ENCODE measurements around the gene GFY. TPM values are rescaled to one million over a fixed set of nuclear protein-coding genes. Genes with fewer than 3 reads are reported as not detected.
A peak's percentile ranks its signal among the peaks of the same experiment; 100 is the strongest.
"Not testable (repeated sequence)": the region's sequence is repeated elsewhere in the genome, so short reads cannot be mapped to it uniquely, and the experiment has no call there.

The GFY gene
- total RNA-seq, 6 donors from 2014 or later: not detected

- no peak for ATAC-seq (ENCODE audit: low FRiP score in 2 of 2)
- no peak for DNase-seq
- H3K27me3 ChIP-seq: no peaks in the 10 kb centered on the region
- H3K4me1 ChIP-seq: peaks cover 10 to 36% (median 27%) of the 10 kb centered on the region in 4 donors
- H3K4me3 ChIP-seq: no peak overlapping the region
- no peaks in the 10 kb centered on the region for H3K9me3 ChIP-seq
- peak overlapping the region in 3 of 4 donors; percentile 49 to 60 (median 53) for H3K27ac ChIP-seq
- 74 to 78% methylated on average over 5 of the region's 5 CpGs for WGBS, 2 donors
- peaks cover 0 to 16% (median 10%) of the 10 kb centered on the region in 4 donors for H3K36me3 ChIP-seq
- TF ChIP-seq CTCF (IDR thresholded peaks at IDR 0.05) (no peak), POLR2A (IDR thresholded peaks at IDR 0.05) (no peak), EP300 (IDR thresholded peaks at IDR 0.05) (no peak), POLR2AphosphoS5 (IDR thresholded peaks at IDR 0.05) (no peak)
Measured at GRCh38 chr19:49455773-49456172, 30.6 kb downstream of the GFY start.

- Histone ChIP-seq H3K27ac (peak overlapping the region; percentile 35 to 76 (median 64)), H3K9me3 (no peaks in the 10 kb centered on the region), H3K4me3 (no peak overlapping the region), H3K36me3 (peaks cover 0 to 19% (median 10%) of the 10 kb centered on the region in 4 donors), H3K4me1 (peaks cover 10 to 31% (median 26%) of the 10 kb centered on the region in 4 donors), H3K27me3 (no peaks in the 10 kb centered on the region)
- ATAC-seq (ENCODE audit: low FRiP score in 2 of 2) (no peak), DNase-seq (no peak)
- WGBS, 2 donors: 82 to 90% methylated on average over 5 of the region's 5 CpGs
- TF ChIP-seq POLR2AphosphoS5 (IDR thresholded peaks at IDR 0.05) (no peak), POLR2A (IDR thresholded peaks at IDR 0.05) (no peak), EP300 (IDR thresholded peaks at IDR 0.05) (no peak)
Measured at GRCh38 chr19:49456326-49456725, 31.1 kb downstream of the GFY start.

- no peak for DNase-seq
- no peaks in the 10 kb centered on the region for H3K9me3 ChIP-seq
- peaks cover 10 to 21% (median 19%) of the 10 kb centered on the region in 4 donors for H3K4me1 ChIP-seq
- TF ChIP-seq POLR2A (IDR thresholded peaks at IDR 0.05) (no peak), EP300 (IDR thresholded peaks at IDR 0.05) (no peak), CTCF (IDR thresholded peaks at IDR 0.05) (no peak), POLR2AphosphoS5 (IDR thresholded peaks at IDR 0.05) (no peak)
- peaks cover 0 to 29% (median 17%) of the 10 kb centered on the region in 4 donors for H3K36me3 ChIP-seq
- no peak for ATAC-seq (ENCODE audit: low FRiP score in 2 of 2)
- no peaks in the 10 kb centered on the region for H3K27me3 ChIP-seq
- peak overlapping the region; percentile 53 to 76 (median 62) for H3K27ac ChIP-seq
- H3K4me3 ChIP-seq: no peak overlapping the region
- WGBS, 2 donors: 83 to 91% methylated on average over 4 to 5 of the region's 5 CpGs
Measured at GRCh38 chr19:49458567-49458903, 33.3 kb downstream of the GFY start.

- Histone ChIP-seq H3K27ac (no peak overlapping the region), H3K27me3 (no peaks in the 10 kb centered on the region), H3K9me3 (no peaks in the 10 kb centered on the region), H3K4me1 (peaks cover 2 to 14% (median 12%) of the 10 kb centered on the region in 4 donors), H3K4me3 (no peak overlapping the region), H3K36me3 (peaks cover 0 to 38% (median 23%) of the 10 kb centered on the region in 4 donors)
- whole genome bisulfite sequencing, 2 donors: 94 to 96% methylated on average over 10 to 11 of the region's 12 CpGs
- DNase-seq: no peak
- ATAC-seq (ENCODE audit: low FRiP score in 2 of 2): no peak
- TF ChIP-seq POLR2AphosphoS5 (IDR thresholded peaks at IDR 0.05) (no peak), CTCF (IDR thresholded peaks at IDR 0.05) (no peak), POLR2A (IDR thresholded peaks at IDR 0.05) (no peak), EP300 (IDR thresholded peaks at IDR 0.05) (no peak)
Measured at GRCh38 chr19:49459388-49459787, 34.2 kb downstream of the GFY start.

GRCh38 chr19:49461130-49461529 is 35.9 kb downstream of the GFY start:
- DNase-seq; H3K4me3 ChIP-seq; H3K9me3 ChIP-seq; ATAC-seq (ENCODE audit: low FRiP score in 2 of 2); H3K27ac ChIP-seq; H3K27me3 ChIP-seq; H3K4me1 ChIP-seq: not testable (repeated sequence)
- no CpG with 5 or more reads among the region's 1 CpG for WGBS, 2 donors
- peaks cover 0 to 55% (median 35%) of the 10 kb centered on the region in 4 donors for H3K36me3 ChIP-seq

- ATAC-seq (ENCODE audit: low FRiP score in 2 of 2) (no peak), DNase-seq (peak in 1 of 2 donors; percentile 77)
- no peaks in the 10 kb centered on the region for H3K9me3 ChIP-seq
- no peaks in the 10 kb centered on the region for H3K27me3 ChIP-seq
- TF ChIP-seq POLR2AphosphoS5 (IDR thresholded peaks at IDR 0.05): no peak
- no peak for TF ChIP-seq POLR2A (IDR thresholded peaks at IDR 0.05)
- no peak for TF ChIP-seq EP300 (IDR thresholded peaks at IDR 0.05)
- no peak for TF ChIP-seq CTCF (IDR thresholded peaks at IDR 0.05)
- H3K4me3 ChIP-seq: no peak overlapping the region
- peaks cover 0 to 9% (median 8%) of the 10 kb centered on the region in 4 donors for H3K4me1 ChIP-seq
- 99% methylated on average over 25 to 27 of the region's 37 CpGs for WGBS, 2 donors
- H3K36me3 ChIP-seq: peaks cover 0 to 60% (median 37%) of the 10 kb centered on the region in 4 donors
- no peak overlapping the region for H3K27ac ChIP-seq
Measured at GRCh38 chr19:49461656-49462055, 36.5 kb downstream of the GFY start.

All from upper lobe of left lung (tissue), 6 donors.